H1 (cell line): Measurements from ENCODE around the gene ADSS1. TPM values are rescaled to one million over a fixed set of nuclear protein-coding genes. Genes with fewer than 3 reads are reported as not detected.

Experiments used
- ASH2L ChIP-seq: fragments of 200-600, 300-600 bp; sonication (generic); IDR thresholded peaks from one replicate; pipeline ENCODE4 v1.7.1; 2017; ENCODE audit warnings: low read length
- SP1 ChIP-seq: IDR thresholded peaks from 2 replicates; pipeline ENCODE4 v1.6.1; 2011; ENCODE audit warnings: low read depth, low read length
- SRF ChIP-seq: IDR thresholded peaks from 2 replicates; pipeline ENCODE4 v1.6.1; 2011; ENCODE audit warnings: mild to moderate bottlenecking, low read depth, low read length, moderate library complexity
- polyA plus RNA-seq, 7 experiments: library from polyadenylated mRNA; depleted of rRNA in 3 of 7; stranded (reverse) in 5 of 7; unstranded in 2 of 7; fragments of >200 nt in 5 of 7; fragments of 200-250 nt in 2 of 7; gene quantifications; 1 replicate in 5 of 7; 2 replicates in 1 of 7; 4 replicates in 1 of 7; pipeline versions ENCODE4 v1.2.1 to v1.2.3, GENCODE V29; 2011 to 2013; ENCODE audit warnings: missing spikeins in 2 of 7, mixed read lengths in 2 of 7
- total RNA-seq: library from RNA; stranded (reverse); fragmentation: NEBNext Ultra II Directional; extraction: Animal tissue kit (Norgen Biotek cat#: 25700); gene quantifications from 2 replicates; pipeline ENCODE4 v1.2.1, GENCODE V29; 2021

The ADSS1 gene
- total and polyA plus RNA-seq, 2 of the 8 experiments (the other 6 are each of a cell fraction or from before 2014, with no cell fraction given): 7.1 to 7.9 TPM

DNA sequence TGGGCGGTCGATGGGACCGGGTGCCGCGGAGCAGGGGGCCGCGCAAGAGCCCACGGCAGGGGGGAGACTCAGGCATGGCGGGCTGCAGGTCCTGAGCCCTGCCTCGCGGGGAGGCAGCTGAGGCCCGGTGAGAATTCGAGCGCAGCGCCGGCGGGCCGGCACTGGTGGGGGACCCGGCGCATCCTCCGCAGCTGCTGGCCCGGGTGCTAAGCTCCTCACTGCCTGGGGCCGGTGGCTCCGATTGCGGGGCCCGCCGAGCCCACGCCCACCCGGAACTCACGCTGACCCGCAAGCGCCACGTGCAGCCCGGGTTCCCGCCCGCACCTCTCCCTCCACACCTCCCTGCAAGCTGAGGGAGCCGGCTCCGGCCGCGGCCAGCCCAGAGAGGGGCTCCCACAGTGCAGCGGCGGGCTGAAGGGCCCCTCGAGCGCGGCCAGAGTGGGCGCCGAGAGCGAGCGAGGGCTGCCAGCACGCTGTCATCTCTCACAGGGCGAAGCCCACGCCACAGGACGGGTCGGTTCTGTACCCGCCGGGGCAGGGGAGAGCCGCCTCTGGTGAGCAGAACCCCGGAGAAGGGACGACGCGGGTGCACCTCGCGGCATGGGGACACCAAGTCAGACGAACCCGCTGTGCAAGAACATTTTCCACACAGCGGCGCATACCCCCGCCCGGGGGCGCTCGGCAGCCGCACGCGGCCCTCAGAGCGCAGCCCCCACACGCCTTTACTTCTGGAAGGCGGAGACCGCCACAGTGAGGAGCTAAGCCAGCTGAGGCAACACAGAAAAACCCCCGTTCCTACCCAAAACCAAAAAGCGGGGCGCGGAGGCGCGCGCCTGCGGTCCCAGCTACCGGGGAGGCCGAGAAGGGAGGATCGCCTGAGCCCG is 27.8 kb downstream of the ADSS1 start (continued):
- TF ChIP-seq ASH2L (no peak), SRF (no peak), SP1 (no peak)
